Measurements from ENCODE around the gene PCMT1. TPM values are rescaled to one million over a fixed set of nuclear protein-coding genes. Genes with fewer than 3 reads are reported as not detected.

Gene PCMT1
- total RNA-seq: 104 and 127 TPM in 2 replicates

DNA sequence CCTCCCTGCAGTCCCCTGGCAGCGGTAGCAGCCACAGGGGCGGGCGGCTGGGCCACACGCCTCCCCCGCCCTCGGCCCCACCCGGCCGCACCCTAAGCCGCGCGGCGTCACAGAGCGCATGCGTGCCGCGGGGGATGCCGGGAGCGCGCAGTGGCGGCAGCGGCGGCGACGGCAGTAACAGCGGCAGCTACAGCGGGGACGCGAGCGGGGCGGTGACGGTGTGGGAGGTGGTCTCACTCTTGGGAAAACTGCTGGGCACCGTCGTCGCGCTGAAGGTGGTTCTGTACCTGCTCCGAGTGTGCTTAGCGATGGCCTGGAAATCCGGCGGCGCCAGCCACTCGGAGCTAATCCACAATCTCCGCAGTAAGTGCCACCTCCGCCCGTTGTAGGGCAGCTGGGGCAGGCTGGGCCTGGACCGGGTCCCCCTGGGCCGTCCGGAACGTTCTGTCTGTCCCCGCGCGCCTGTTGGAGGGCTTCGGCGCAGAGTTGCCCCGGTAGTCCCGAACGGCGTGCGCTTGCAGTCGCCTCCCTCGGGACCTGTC is at the start of gene PCMT1:
Gene PCMT1 (plus strand): TSS at position 148 of the 542 bp plus-strand sequence. CDS start 161 bp downstream, at position 309.

DNA sequence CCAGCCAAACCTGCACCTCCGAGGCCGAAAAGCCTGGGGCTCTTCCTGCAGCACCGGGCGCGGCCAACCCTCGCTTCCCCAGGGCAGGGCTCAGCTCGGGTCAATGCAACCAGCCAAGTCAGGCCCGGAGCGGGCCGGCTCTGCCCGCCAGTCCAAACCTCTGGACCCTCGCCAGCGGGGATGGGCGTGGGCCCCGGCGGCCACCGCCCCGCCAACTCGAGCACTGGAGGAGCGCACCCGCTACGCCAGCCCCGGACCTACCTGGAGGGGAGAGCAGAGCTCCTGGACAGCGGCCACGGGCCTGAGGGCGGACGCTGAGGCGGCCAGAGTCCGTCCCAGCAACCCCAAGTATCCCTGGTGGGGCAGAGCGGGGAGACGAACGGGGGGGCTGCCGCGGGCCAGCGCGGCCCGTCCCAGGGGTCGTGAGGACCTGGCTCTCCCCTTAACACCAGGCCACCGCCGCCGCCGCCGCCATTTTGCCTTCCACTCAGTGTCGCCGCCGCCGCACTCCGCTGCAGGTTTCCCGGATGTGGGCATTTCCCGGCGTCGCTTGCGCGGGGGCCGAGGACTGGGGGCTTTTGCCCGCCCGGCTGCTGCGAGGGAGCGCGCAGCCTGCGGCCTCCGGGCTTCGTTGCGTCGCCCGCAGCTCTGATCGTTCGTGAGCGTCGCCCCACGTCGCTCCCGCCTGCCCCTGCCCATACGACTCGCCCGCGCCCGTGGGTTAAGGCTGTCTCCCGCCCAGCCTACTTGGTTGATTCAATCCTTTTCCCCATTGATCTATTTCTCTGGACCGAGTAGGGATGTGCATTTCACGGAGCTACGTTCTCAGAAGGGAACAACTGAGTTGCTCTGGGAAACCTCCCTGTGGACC is 31.7 kb upstream of the PCMT1 start, which contains the start of gene LATS1:
Gene LATS1 (minus strand): TSS at position 514 of the 871 bp plus-strand sequence. CDS start 15,975 bp downstream, outside the sequence.

DNA sequence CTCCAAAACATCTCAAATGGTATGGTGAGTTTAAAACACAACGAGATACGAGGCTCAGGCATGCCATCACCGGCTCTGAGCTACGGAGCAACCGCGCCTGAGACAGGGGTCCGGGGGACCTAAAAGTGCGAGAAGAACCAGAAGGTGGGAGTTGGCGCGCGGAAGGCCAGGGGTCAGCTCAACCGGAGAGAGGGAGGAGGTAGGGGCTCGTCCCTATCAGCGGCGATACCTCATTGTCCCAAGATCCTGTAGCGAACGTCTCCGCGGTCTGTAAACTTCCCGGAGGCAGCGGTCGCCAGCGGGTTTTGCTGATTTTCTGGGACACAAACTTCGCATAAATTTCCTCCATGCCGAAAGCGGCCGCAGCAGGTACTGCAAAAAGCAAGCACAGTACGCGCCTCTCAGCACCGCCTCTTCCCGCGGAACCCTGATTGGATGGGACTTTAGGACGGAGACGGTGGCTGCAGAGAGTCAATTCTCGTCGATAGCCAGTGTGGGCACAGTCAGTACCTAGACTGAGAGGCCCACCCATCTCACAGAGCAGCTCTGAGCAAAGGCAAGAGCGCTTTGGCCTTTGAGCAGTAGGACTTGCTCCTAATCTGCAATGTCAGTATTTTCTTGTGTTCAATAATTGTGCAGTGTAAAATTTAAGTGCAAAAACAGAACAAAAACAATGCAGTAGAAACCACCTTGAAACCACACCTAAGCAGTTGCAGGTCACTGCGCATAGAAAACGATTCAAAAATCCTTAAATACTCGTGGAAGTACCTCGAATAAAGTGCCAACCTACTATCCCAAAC is 3.2 kb upstream of the PCMT1 start, which contains the start of gene NUP43:
Gene NUP43 (minus strand): TSS at position 383 of the 800 bp plus-strand sequence. CDS start 34 bp downstream, at position 349.

Other genes with a start within 250 kb of the PCMT1 start
- gene PPIL4, start 203.7 kb upstream of the PCMT1 start, total RNA-seq: 37.9 and 38.3 TPM in 2 replicates
- gene GINM1, start 183.4 kb upstream of the PCMT1 start, total RNA-seq: 45.3 and 47.2 TPM in 2 replicates
- gene KATNA1, start 101.0 kb upstream of the PCMT1 start, total RNA-seq: 34.5 and 36.8 TPM in 2 replicates
- 10.9 and 18.9 TPM in 2 replicates for gene LATS1, start 31.6 kb upstream of the PCMT1 start, total RNA-seq
- 20.5 and 24.8 TPM in 2 replicates for gene NUP43, start 3.2 kb upstream of the PCMT1 start, total RNA-seq
- 167 and 205 TPM in 2 replicates for gene LRP11, start 114.6 kb downstream of the PCMT1 start, total RNA-seq
- gene RAET1E, start 148.4 kb downstream of the PCMT1 start, total RNA-seq: 15.0 and 18.5 TPM in 2 replicates
- 23.8 and 65.6 TPM in 2 replicates for gene RAET1G, start 173.4 kb downstream of the PCMT1 start, total RNA-seq
- 8.2 and 10.7 TPM in 2 replicates for gene ULBP2, start 192.3 kb downstream of the PCMT1 start, total RNA-seq
- 2.7 and 9.6 TPM in 2 replicates for gene ULBP1, start 214.2 kb downstream of the PCMT1 start, total RNA-seq

All from nasal cavity respiratory epithelium epithelial cell of viscerocranial mucosa (primary cell).